HEK293T (cell line): Measurements from ENCODE around the gene TBX3.

ENCODE experiments used
- BHLHE40 ChIP-seq: fragments of 450-650 bp; IDR thresholded peaks from 2 replicates; pipeline ENCODE4 v1.6.1; 2016; ENCODE audit warnings: mild to moderate bottlenecking, moderate library complexity, borderline replicate concordance
- ELF4 ChIP-seq: fragments of 450-650 bp; IDR thresholded peaks from 2 replicates; pipeline ENCODE4 v1.6.1; 2017; ENCODE audit warnings: antibody characterized with exemption
- FOXK2 ChIP-seq: fragments of 450-650 bp; IDR thresholded peaks from 2 replicates; pipeline ENCODE4 v1.6.1; 2016; ENCODE audit warnings: mild to moderate bottlenecking
- FOXM1 ChIP-seq: fragments of 450-650 bp; IDR thresholded peaks from 2 replicates; pipeline ENCODE4 v1.6.1; 2017; ENCODE audit warnings: mild to moderate bottlenecking, borderline replicate concordance
- LEF1 ChIP-seq: fragments of 450-650 bp; IDR thresholded peaks from 2 replicates; pipeline ENCODE4 v1.6.1; 2017; ENCODE audit warnings: mild to moderate bottlenecking, borderline replicate concordance
- NFRKB ChIP-seq: fragments of 450-650 bp; IDR thresholded peaks from 2 replicates; pipeline ENCODE4 v1.6.1; 2016; ENCODE audit warnings: mild to moderate bottlenecking, moderate library complexity
- PKNOX1 ChIP-seq: fragments of 450-650 bp; IDR thresholded peaks from 2 replicates; pipeline ENCODE4 v1.6.1; 2016
- SP1 ChIP-seq: fragments of 450-650 bp; IDR thresholded peaks from 2 replicates; pipeline ENCODE4 v1.6.1; 2017
- SUZ12 ChIP-seq: fragments of 450-650 bp; IDR thresholded peaks from 2 replicates; pipeline ENCODE4 v1.6.1; 2016; ENCODE audit warnings: mild to moderate bottlenecking
- ZNF384 ChIP-seq: fragments of 450-650 bp; IDR thresholded peaks from 2 replicates; pipeline ENCODE4 v1.6.1; 2016

- TF ChIP-seq FOXK2 = no peak
- no peak for TF ChIP-seq NFRKB
- TF ChIP-seq FOXM1 = no peak
- TF ChIP-seq SP1 = no peak
- no peak for TF ChIP-seq ELF4
- no peak for TF ChIP-seq BHLHE40
- TF ChIP-seq SUZ12 = no peak
- TF ChIP-seq LEF1 = no peak
- no peak for TF ChIP-seq ZNF384
- no peak for TF ChIP-seq PKNOX1
Observed at GRCh38 chr12:114702462-114702861, 18.5 kb upstream of the TBX3 start.
